ENCODE measurements around the gene TSPO2.

DNA sequence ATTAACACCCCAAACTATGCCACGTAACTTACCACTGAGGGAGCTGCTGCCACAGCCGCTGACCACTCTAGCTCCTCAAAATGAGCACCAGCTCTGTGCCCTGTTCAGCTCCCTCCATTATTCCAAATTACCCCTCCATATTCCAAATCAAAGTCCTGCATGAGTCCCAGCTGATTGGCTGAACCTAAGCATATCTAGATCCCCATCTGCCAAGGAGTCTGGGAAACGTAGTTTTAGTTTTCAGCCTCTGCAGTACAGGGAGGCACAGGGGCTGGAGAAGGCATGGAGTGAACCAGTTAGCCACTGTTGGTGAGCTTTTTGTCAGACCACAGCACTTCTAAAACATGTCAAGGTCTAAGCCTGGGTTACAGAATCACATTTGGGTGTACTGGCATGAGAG lies 19.2 kb upstream of the TSPO2 start:
- TF ChIP-seq EZH2 (IDR thresholded peaks at IDR 0.05; ENCODE audit: borderline replicate concordance, low read depth, low read length, severe bottlenecking) = no peak
- TF ChIP-seq, protein P1, sequence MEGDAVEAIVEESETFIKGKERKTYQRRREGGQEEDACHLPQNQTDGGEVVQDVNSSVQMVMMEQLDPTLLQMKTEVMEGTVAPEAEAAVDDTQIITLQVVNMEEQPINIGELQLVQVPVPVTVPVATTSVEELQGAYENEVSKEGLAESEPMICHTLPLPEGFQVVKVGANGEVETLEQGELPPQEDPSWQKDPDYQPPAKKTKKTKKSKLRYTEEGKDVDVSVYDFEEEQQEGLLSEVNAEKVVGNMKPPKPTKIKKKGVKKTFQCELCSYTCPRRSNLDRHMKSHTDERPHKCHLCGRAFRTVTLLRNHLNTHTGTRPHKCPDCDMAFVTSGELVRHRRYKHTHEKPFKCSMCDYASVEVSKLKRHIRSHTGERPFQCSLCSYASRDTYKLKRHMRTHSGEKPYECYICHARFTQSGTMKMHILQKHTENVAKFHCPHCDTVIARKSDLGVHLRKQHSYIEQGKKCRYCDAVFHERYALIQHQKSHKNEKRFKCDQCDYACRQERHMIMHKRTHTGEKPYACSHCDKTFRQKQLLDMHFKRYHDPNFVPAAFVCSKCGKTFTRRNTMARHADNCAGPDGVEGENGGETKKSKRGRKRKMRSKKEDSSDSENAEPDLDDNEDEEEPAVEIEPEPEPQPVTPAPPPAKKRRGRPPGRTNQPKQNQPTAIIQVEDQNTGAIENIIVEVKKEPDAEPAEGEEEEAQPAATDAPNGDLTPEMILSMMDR (IDR thresholded peaks at IDR 0.05; ENCODE audit: borderline replicate concordance, extremely low read depth, low read length, poor library complexity, severe bottlenecking) = no peak
